ENCODE data around the gene SLC25A5. TPM values are rescaled to one million over a fixed set of nuclear protein-coding genes. Genes with fewer than 3 reads are reported as not detected.

SLC25A5 gene
- total RNA-seq = 165 and 174 TPM in 2 replicates

GRCh38 chrX:119467842-119468550 is at the start of gene SLC25A5:
Gene SLC25A5 (plus strand): TSS chrX:119468444. CDS start chrX:119468516, 72 bp downstream.
- peak within 1 kb of the TSS; percentile 65 for H3K27ac ChIP-seq (ENCODE audit: low read depth, low read length)
- no peak for TF ChIP-seq CTCF (IDR thresholded peaks at IDR 0.05; ENCODE audit: extremely low read depth, low read depth, low read length)
- peak; percentile 94 for DNase-seq (ENCODE audit: insufficient read length, low spot score, missing footprints)

GRCh38 chrX:119419146-119419545 is 49.1 kb upstream of the SLC25A5 start:
- H4K20me1 ChIP-seq (ENCODE audit: insufficient read depth, low read length) = no peaks in the 10 kb centered on the region
- no peak overlapping the region for H3K4me3 ChIP-seq (ENCODE audit: insufficient read depth, low read length)
- H3K4me1 ChIP-seq (ENCODE audit: insufficient read depth, low read length) = no peaks in the 10 kb centered on the region
- H3K27ac ChIP-seq (ENCODE audit: low read depth, low read length) = no peak overlapping the region
- no peak overlapping the region for H3K4me2 ChIP-seq (ENCODE audit: insufficient read depth, low read length)
- TF ChIP-seq CTCF (IDR thresholded peaks at IDR 0.05; ENCODE audit: extremely low read depth, low read depth, low read length) = no peak
- no peak for DNase-seq (ENCODE audit: insufficient read length, low spot score, missing footprints)
- H2AFZ ChIP-seq (ENCODE audit: low read length) = no peak overlapping the region
- no peaks in the 10 kb centered on the region for H3K27me3 ChIP-seq (ENCODE audit: insufficient read depth, low read length)
- no peaks in the 10 kb centered on the region for H3K79me2 ChIP-seq (ENCODE audit: insufficient read depth, low read length)
- H3K36me3 ChIP-seq (ENCODE audit: insufficient read depth, low read length) = peaks cover 5% of the 10 kb centered on the region
- H3K9me3 ChIP-seq (ENCODE audit: low read depth, low read length) = no peaks in the 10 kb centered on the region

More at GRCh38 chrX:119467842-119468550, at the start of gene SLC25A5:
- peaks cover 11% of the 10 kb centered on the region for H4K20me1 ChIP-seq (ENCODE audit: insufficient read depth, low read length)
- peak within 1 kb of the TSS; percentile 65 for H2AFZ ChIP-seq (ENCODE audit: low read length)
- H3K9me3 ChIP-seq (ENCODE audit: low read depth, low read length) = no peaks in the 10 kb centered on the region
- peak within 1 kb of the TSS; percentile 81 for H3K4me2 ChIP-seq (ENCODE audit: insufficient read depth, low read length)
- no peaks in the 10 kb centered on the region for H3K4me1 ChIP-seq (ENCODE audit: insufficient read depth, low read length)
- H3K27me3 ChIP-seq (ENCODE audit: insufficient read depth, low read length) = no peaks in the 10 kb centered on the region
- peaks cover 4% of the 10 kb centered on the region for H3K79me2 ChIP-seq (ENCODE audit: insufficient read depth, low read length)
- peaks cover 19% of the 10 kb centered on the region for H3K36me3 ChIP-seq (ENCODE audit: insufficient read depth, low read length)
- peak within 1 kb of the TSS; percentile 85 for H3K4me3 ChIP-seq (ENCODE audit: insufficient read depth, low read length)

GRCh38 chrX:119419898-119420297 is 48.3 kb upstream of the SLC25A5 start:
- no peak for DNase-seq (ENCODE audit: insufficient read length, low spot score, missing footprints)
- H4K20me1 ChIP-seq (ENCODE audit: insufficient read depth, low read length) = no peaks in the 10 kb centered on the region
- no peaks in the 10 kb centered on the region for H3K9me3 ChIP-seq (ENCODE audit: low read depth, low read length)
- no peak for TF ChIP-seq CTCF (IDR thresholded peaks at IDR 0.05; ENCODE audit: extremely low read depth, low read depth, low read length)
- no peak overlapping the region for H3K4me2 ChIP-seq (ENCODE audit: insufficient read depth, low read length)
- no peaks in the 10 kb centered on the region for H3K27me3 ChIP-seq (ENCODE audit: insufficient read depth, low read length)
- no peak overlapping the region for H2AFZ ChIP-seq (ENCODE audit: low read length)
- H3K27ac ChIP-seq (ENCODE audit: low read depth, low read length) = no peak overlapping the region
- no peaks in the 10 kb centered on the region for H3K79me2 ChIP-seq (ENCODE audit: insufficient read depth, low read length)
- no peaks in the 10 kb centered on the region for H3K4me1 ChIP-seq (ENCODE audit: insufficient read depth, low read length)
- peaks cover 5% of the 10 kb centered on the region for H3K36me3 ChIP-seq (ENCODE audit: insufficient read depth, low read length)
- H3K4me3 ChIP-seq (ENCODE audit: insufficient read depth, low read length) = no peak overlapping the region

- Histone ChIP-seq H3K9me3 (ENCODE audit: low read depth, low read length) (no peaks in the 10 kb centered on the region), H3K27me3 (ENCODE audit: insufficient read depth, low read length) (no peaks in the 10 kb centered on the region), H3K4me2 (ENCODE audit: insufficient read depth, low read length) (no peak overlapping the region), H3K4me3 (ENCODE audit: insufficient read depth, low read length) (no peak overlapping the region), H3K27ac (ENCODE audit: low read depth, low read length) (no peak overlapping the region), H3K79me2 (ENCODE audit: insufficient read depth, low read length) (no peaks in the 10 kb centered on the region), H2AFZ (ENCODE audit: low read length) (no peak overlapping the region), H3K36me3 (ENCODE audit: insufficient read depth, low read length) (peaks cover 5% of the 10 kb centered on the region), H3K4me1 (ENCODE audit: insufficient read depth, low read length) (no peaks in the 10 kb centered on the region), H4K20me1 (ENCODE audit: insufficient read depth, low read length) (no peaks in the 10 kb centered on the region)
- DNase-seq (ENCODE audit: insufficient read length, low spot score, missing footprints) = no peak
- TF ChIP-seq CTCF (IDR thresholded peaks at IDR 0.05; ENCODE audit: extremely low read depth, low read depth, low read length) = no peak
Measured at GRCh38 chrX:119421016-119421705, 47.1 kb upstream of the SLC25A5 start.
